IMR-90 (cell line): ENCODE results near the gene CRYGS. TPM values are rescaled to one million over a fixed set of nuclear protein-coding genes. Genes with fewer than 3 reads are reported as not detected.

Experiments
- ATAC-seq: fragments of 200-7000 bp; cut with Tn5 transposase; 2 replicates; pipeline ENCODE4 v1.9.1; 2020; ENCODE audit warnings: low read depth, mild to moderate bottlenecking, moderate library complexity
- BruUV-seq: library from RNA; stranded (reverse); fragments of 400-500 nt; replicated peaks from 2 replicates; lab custom pipeline; 2021; lab: Mats Ljungman, UMichigan
- CTCF ChIA-PET: fragments of 300-600 bp; formaldehyde crosslinking; extraction: SDS; loops from one replicate; lab custom pipeline; 2021; ENCODE audit warnings: antibody characterized with exemption; lab: Yijun Ruan, JAX
- POLR2A ChIA-PET: fragments of 300-600 bp; sonication (Branson Sonifier 250); formaldehyde crosslinking; loops from one replicate; lab custom pipeline; 2022; ENCODE audit warnings: antibody characterized with exemption; ENCODE audit not compliant: unreplicated experiment; lab: Charles Lee
- DNase-seq: peaks from one replicate; pipeline ENCODE4 v3.0.0; 2013
- H2AFZ ChIP-seq: replicated peaks from 2 replicates; pipeline ENCODE3; 2013; ENCODE audit warnings: low read length, mild to moderate bottlenecking; ENCODE audit not compliant: poor library complexity
- H2AK5ac ChIP-seq: 2 replicates; pipeline ENCODE4 v1.6.1; 2013; ENCODE audit warnings: low read depth, low read length, inconsistent platforms
- H2AK9ac ChIP-seq: replicated peaks from 2 replicates; pipeline ENCODE3; 2013; ENCODE audit warnings: mild to moderate bottlenecking, low read depth, low read length, moderate library complexity; ENCODE audit not compliant: poor library complexity
- H2BK120ac ChIP-seq: 2 replicates; pipeline ENCODE4 v1.6.1; 2013; ENCODE audit warnings: low read depth, low read length, inconsistent platforms
- H2BK15ac ChIP-seq: 3 replicates; pipeline ENCODE4 v1.6.1; 2013; ENCODE audit warnings: low read depth, low read length, inconsistent platforms
- H2BK20ac ChIP-seq: 2 replicates; pipeline ENCODE4 v1.6.1; 2013; ENCODE audit warnings: low read depth, mild to moderate bottlenecking, inconsistent platforms, low read length, moderate library complexity
- H2BK5ac ChIP-seq: 2 replicates; pipeline ENCODE4 v1.6.1; 2013; ENCODE audit warnings: mild to moderate bottlenecking, low read depth, low read length, inconsistent platforms; ENCODE audit not compliant: poor library complexity, severe bottlenecking
- H3K14ac ChIP-seq: replicated peaks from 2 replicates; pipeline ENCODE4 v1.6.1; 2013; ENCODE audit warnings: low read depth, low read length, inconsistent platforms
- H3K18ac ChIP-seq: 2 replicates; pipeline ENCODE4 v1.6.1; 2013; ENCODE audit warnings: low read depth, low read length, control low read depth
- H3K23ac ChIP-seq: 2 replicates; pipeline ENCODE4 v1.6.1; 2013; ENCODE audit warnings: low read depth, low read length, inconsistent platforms
- H3K27ac ChIP-seq: 2 replicates; pipeline ENCODE4 v1.5.1; 2013; ENCODE audit warnings: mild to moderate bottlenecking, control low read depth, low read length; ENCODE audit not compliant: insufficient read depth
- H3K27me3 ChIP-seq: 2 replicates; pipeline ENCODE4 v1.6.1; 2013; ENCODE audit warnings: low read length; ENCODE audit not compliant: control insufficient read depth, insufficient read depth
- H3K36me3 ChIP-seq: 2 replicates; pipeline ENCODE4 v1.6.1; 2013; ENCODE audit warnings: low read length, mixed read lengths; ENCODE audit not compliant: control insufficient read depth, insufficient read depth
- H3K4ac ChIP-seq: 2 replicates; pipeline ENCODE4 v1.6.1; 2013; ENCODE audit warnings: low read depth, low read length, inconsistent platforms
- H3K4me1 ChIP-seq: 2 replicates; pipeline ENCODE4 v1.6.1; 2013; ENCODE audit warnings: low read length, mixed read lengths; ENCODE audit not compliant: control insufficient read depth, insufficient read depth
- H3K4me2 ChIP-seq: 2 replicates; pipeline ENCODE4 v1.6.1; 2013; ENCODE audit warnings: low read depth, mild to moderate bottlenecking, control low read depth, low read length, moderate library complexity
- H3K4me3 ChIP-seq: 2 replicates; pipeline ENCODE4 v1.5.1; 2013; ENCODE audit warnings: low read depth, mild to moderate bottlenecking, control low read depth, low read length, moderate library complexity; ENCODE audit not compliant: insufficient read depth
- H3K56ac ChIP-seq: 2 replicates; pipeline ENCODE4 v1.6.1; 2013; ENCODE audit warnings: low read length, inconsistent platforms; ENCODE audit not compliant: insufficient read depth; ENCODE audit errors: extremely low read depth
- H3K79me1 ChIP-seq, 2 experiments: 2 replicates each; pipeline ENCODE4 v1.6.1; 2013; ENCODE audit warnings: low read length in 2 of 2, inconsistent platforms in 1 of 2, low read depth in 1 of 2
- H3K9ac ChIP-seq: 2 replicates; pipeline ENCODE4 v1.6.1; 2013; ENCODE audit warnings: low read depth, low read length, control low read depth
- H3K9me1 ChIP-seq: 2 replicates; pipeline ENCODE4 v1.6.1; 2013; ENCODE audit warnings: low read length, inconsistent platforms; ENCODE audit not compliant: insufficient read depth
- H3K9me3 ChIP-seq: 2 replicates; pipeline ENCODE4 v1.6.1; 2013; ENCODE audit warnings: low read length; ENCODE audit not compliant: control insufficient read depth, insufficient read depth
- H4K20me1 ChIP-seq: 2 replicates; pipeline ENCODE4 v1.6.1; 2013; ENCODE audit warnings: low read length, inconsistent platforms; ENCODE audit not compliant: insufficient read depth
- H4K5ac ChIP-seq: 2 replicates; pipeline ENCODE4 v1.6.1; 2013; ENCODE audit warnings: mild to moderate bottlenecking, low read depth, low read length, control low read depth
- H4K8ac ChIP-seq, 2 experiments: 2 replicates each; pipeline ENCODE4 v1.6.1; 2013; ENCODE audit warnings: low read depth in 2 of 2, low read length in 2 of 2, control low read depth in 1 of 2, inconsistent platforms in 1 of 2
- H4K91ac ChIP-seq: 2 replicates; pipeline ENCODE4 v1.6.1; 2013; ENCODE audit warnings: low read depth, low read length, inconsistent platforms; ENCODE audit not compliant: insufficient read depth
- BHLHE40 ChIP-seq: fragments of 150-350 bp; IDR thresholded peaks from 2 replicates; pipeline ENCODE4 v1.6.1; 2016; ENCODE audit warnings: mild to moderate bottlenecking, low read depth, low read length
- CEBPB ChIP-seq: IDR thresholded peaks from 2 replicates; pipeline ENCODE4 v1.6.1; 2012; ENCODE audit warnings: low read depth, low read length, improper control_type of control experiment
- CTCF ChIP-seq: conservative IDR thresholded peaks from 2 replicates; pipeline ENCODE4 v1.5.1; 2012; ENCODE audit warnings: mild to moderate bottlenecking, low read depth, low read length, improper control_type of control experiment
- ELK1 ChIP-seq: fragments of 150-350 bp; IDR thresholded peaks from 2 replicates; pipeline ENCODE4 v1.6.1; 2016; ENCODE audit warnings: low read depth, mild to moderate bottlenecking, low read length, moderate library complexity, borderline replicate concordance
- FOS ChIP-seq: fragments of 150-350 bp; IDR thresholded peaks from 2 replicates; pipeline ENCODE4 v1.6.1; 2016; ENCODE audit warnings: low read depth, low read length
- MAFK ChIP-seq: IDR thresholded peaks from 2 replicates; pipeline ENCODE4 v1.6.1; 2012; ENCODE audit warnings: low read depth, low read length, improper control_type of control experiment
- MXI1 ChIP-seq: IDR thresholded peaks from 2 replicates; pipeline ENCODE4 v1.6.1; 2012; ENCODE audit warnings: low read depth, mild to moderate bottlenecking, low read length, moderate library complexity, borderline replicate concordance
- NFE2L2 ChIP-seq: fragments of 150-350 bp; IDR thresholded peaks from 2 replicates; pipeline ENCODE4 v1.6.1; 2016; ENCODE audit warnings: low read depth, mild to moderate bottlenecking, low read length
- POLR2A ChIP-seq: IDR thresholded peaks from 2 replicates; pipeline ENCODE4 v1.6.1; 2012; ENCODE audit warnings: mild to moderate bottlenecking, low read depth, low read length
- RAD21 ChIP-seq: IDR thresholded peaks from 2 replicates; pipeline ENCODE4 v1.6.1; 2012; ENCODE audit warnings: low read length, improper control_type of control experiment
- RCOR1 ChIP-seq: IDR thresholded peaks from 2 replicates; pipeline ENCODE4 v1.6.1; 2012; ENCODE audit warnings: mild to moderate bottlenecking, low read length, improper control_type of control experiment; ENCODE audit not compliant: insufficient replicate concordance
- RFX5 ChIP-seq: IDR thresholded peaks from 2 replicates; pipeline ENCODE4 v1.8.0; 2012; ENCODE audit warnings: low read depth, mild to moderate bottlenecking, low read length, moderate library complexity
- SMC3 ChIP-seq: fragments of 150-350 bp; IDR thresholded peaks from 2 replicates; pipeline ENCODE4 v1.6.1; 2016; ENCODE audit warnings: low read depth, mild to moderate bottlenecking, antibody characterized with exemption, low read length, moderate library complexity
- USF2 ChIP-seq: fragments of 150-350 bp; IDR thresholded peaks from 2 replicates; pipeline ENCODE4 v1.6.1; 2017; ENCODE audit warnings: mild to moderate bottlenecking, antibody characterized with exemption, low read length, low read depth
- WGBS, 2 experiments: methylation state at CpG; one replicate each; pipeline versions ENCODE4 v1.1.5 to v1.1.7; 2013; ENCODE audit warnings: missing lambda C conversion rate in 2 of 2; ENCODE audit not compliant: insufficient read length in 1 of 2; ENCODE audit errors: extremely low coverage in 2 of 2; 5-methylcytosine and 5-hydroxymethylcytosine counted together
- dilution Hi-C: fragments of 300-500 bp; cut with HindIII; formaldehyde crosslinking; loops from one replicate; pipeline ENCODE4 v1.14.3; 2018; ENCODE audit warnings: low sequenced_read_pairs; ENCODE audit not compliant: unreplicated experiment
- in situ Hi-C: fragments of 300-500 bp; cut with MboI; formaldehyde crosslinking; loops from 3 replicates; pipeline ENCODE4 v1.14.3; 2019; ENCODE audit warnings: low sequenced_read_pairs, inconsistent platforms, mixed read lengths
- intact Hi-C: fragments of 100-400 bp; cut with micrococcal nuclease; formaldehyde crosslinking; loops from 2 replicates; pipeline ENCODE4 v1.10.0; 2022
- polyA plus RNA-seq, 3 experiments: library from polyadenylated mRNA; depleted of rRNA; stranded (reverse); fragments of >200 nt; gene quantifications; 2 replicates each; pipeline ENCODE4 v1.2.3, GENCODE V29; 2012; ENCODE audit warnings: low replicate concordance in 1 of 3
- total RNA-seq: library from RNA; depleted of rRNA; stranded (reverse); fragments of >200 nt; gene quantifications from 2 replicates; pipeline ENCODE4 v1.2.3, GENCODE V29; 2012

The CRYGS gene
- total and polyA plus RNA-seq, 2 of the 4 experiments (the other 2 are of a cell fraction): 0.36 to 2.1 TPM

- Histone ChIP-seq H3K27me3 (peaks cover 24% of the 10 kb centered on the region), H2BK5ac (no peak overlapping the region), H3K36me3 (no peaks in the 10 kb centered on the region), H3K27ac (no peak overlapping the region), H3K18ac (no peak overlapping the region), H3K9me1 (no peaks in the 10 kb centered on the region), H2BK120ac (no peak overlapping the region), H2AFZ (no peak overlapping the region), H3K9me3 (no peaks in the 10 kb centered on the region), H4K8ac (no peak overlapping the region), H3K9ac (no peak overlapping the region), H4K20me1 (no peaks in the 10 kb centered on the region), H3K4me2 (no peak overlapping the region), H3K56ac (no peak overlapping the region), H3K4me1 (no peaks in the 10 kb centered on the region), H3K79me1 (no peaks in the 10 kb centered on the region), H3K4ac (no peak overlapping the region), H2AK5ac (no peak overlapping the region), H2AK9ac (no peak overlapping the region), H4K5ac (no peak overlapping the region), H3K23ac (no peak overlapping the region), H3K4me3 (no peak overlapping the region), H4K91ac (no peak overlapping the region), H2BK20ac (no peak overlapping the region), H3K14ac (no peak overlapping the region), H2BK15ac (no peak overlapping the region)
- ChIA-PET CTCF (no interaction called here), POLR2A (no interaction called here)
- dilution Hi-C loops (no loop called here), intact Hi-C loops (no loop called here), in situ Hi-C loops (no loop called here)
- ATAC-seq (no peak), DNase-seq (no peak)
- BruUV-seq: no TSS peak
- WGBS, 2 experiments: no CpG with 5 or more reads among the region's 6 CpGs
- no peak for TF ChIP-seq USF2
- TF ChIP-seq BHLHE40: no peak
- no peak for TF ChIP-seq RFX5
- TF ChIP-seq RAD21: no peak
- TF ChIP-seq CEBPB: no peak
- TF ChIP-seq FOS: no peak
- no peak for TF ChIP-seq MXI1
- no peak for TF ChIP-seq SMC3
- TF ChIP-seq CTCF: no peak
- no peak for TF ChIP-seq RCOR1
- TF ChIP-seq POLR2A: no peak
- TF ChIP-seq ELK1: no peak
- no peak for TF ChIP-seq MAFK
- no peak for TF ChIP-seq NFE2L2
These were observed 19.6 kb downstream of the CRYGS start for GRCh38 chr3:186524616-186525015.
